Parathyroid adenoma (tissue), 2 donors: ENCODE results near the gene TMEM59.

Experiments
- H2AFZ ChIP-seq: fragments of 300-600 bp; sonication (generic); one replicate; pipeline ENCODE4 v1.7.0; 2017; ENCODE audit warnings: antibody characterized with exemption, mild to moderate bottlenecking
- H3K27ac ChIP-seq: fragments of 300-600 bp; sonication (generic); one replicate; pipeline ENCODE4 v1.7.0; 2017
- H3K27me3 ChIP-seq: fragments of 300-600 bp; sonication (generic); one replicate; pipeline ENCODE4 v1.7.0; 2017; ENCODE audit warnings: low read length; ENCODE audit not compliant: control insufficient read depth, insufficient read depth
- H3K36me3 ChIP-seq: fragments of 300-600 bp; sonication (generic); one replicate; pipeline ENCODE4 v1.7.0; 2017; ENCODE audit warnings: low read length; ENCODE audit not compliant: control insufficient read depth, insufficient read depth
- H3K4me1 ChIP-seq: fragments of 300-600 bp; sonication (generic); one replicate; pipeline ENCODE4 v1.7.0; 2017; ENCODE audit warnings: control low read depth
- H3K4me2 ChIP-seq: fragments of 300-600 bp; sonication (generic); one replicate; pipeline ENCODE4 v1.7.0; 2017; ENCODE audit warnings: low read length
- H3K4me3 ChIP-seq: fragments of 300-600 bp; sonication (generic); one replicate; pipeline ENCODE4 v1.7.0; 2017; ENCODE audit warnings: low read depth, low read length
- H3K79me2 ChIP-seq: fragments of 300-600 bp; sonication (generic); one replicate; pipeline ENCODE4 v1.7.0; 2017; ENCODE audit warnings: control low read depth
- H3K9ac ChIP-seq: fragments of 300-600 bp; sonication (generic); one replicate; pipeline ENCODE4 v1.7.0; 2017; ENCODE audit warnings: mild to moderate bottlenecking
- H3K9me3 ChIP-seq: fragments of 300-600 bp; sonication (generic); one replicate; pipeline ENCODE4 v1.7.0; 2017; ENCODE audit warnings: low read length; ENCODE audit not compliant: control insufficient read depth
- CTCF ChIP-seq: fragments of 300-600 bp; sonication (generic); IDR thresholded peaks from one replicate; pipeline ENCODE4 v1.7.0; 2017; ENCODE audit warnings: antibody characterized with exemption, mild to moderate bottlenecking
- donor health status: primary hyperparathyroidism.

The TMEM59 gene

GRCh38 chr1:54088385-54088784, 35.4 kb upstream of the TMEM59 start:
- H2AFZ ChIP-seq: no peak overlapping the region
- H3K9ac ChIP-seq: no peak overlapping the region
- no peaks in the 10 kb centered on the region for H3K36me3 ChIP-seq
- H3K4me3 ChIP-seq: no peak overlapping the region
- H3K4me1 ChIP-seq: no peaks in the 10 kb centered on the region
- no peaks in the 10 kb centered on the region for H3K27me3 ChIP-seq
- H3K79me2 ChIP-seq: no peaks in the 10 kb centered on the region
- no peak overlapping the region for H3K4me2 ChIP-seq
- TF ChIP-seq CTCF: no peak
- H3K9me3 ChIP-seq: no peaks in the 10 kb centered on the region
- no peak overlapping the region for H3K27ac ChIP-seq

GRCh38 chr1:54086754-54087153, 33.8 kb upstream of the TMEM59 start:
- H3K9ac ChIP-seq: no peak overlapping the region
- H3K27ac ChIP-seq: no peak overlapping the region
- no peak overlapping the region for H2AFZ ChIP-seq
- H3K27me3 ChIP-seq: no peaks in the 10 kb centered on the region
- no peak overlapping the region for H3K4me2 ChIP-seq
- no peaks in the 10 kb centered on the region for H3K4me1 ChIP-seq
- no peaks in the 10 kb centered on the region for H3K9me3 ChIP-seq
- TF ChIP-seq CTCF: no peak
- no peaks in the 10 kb centered on the region for H3K36me3 ChIP-seq
- no peaks in the 10 kb centered on the region for H3K79me2 ChIP-seq
- no peak overlapping the region for H3K4me3 ChIP-seq

GRCh38 chr1:54084794-54085193, 31.8 kb upstream of the TMEM59 start:
- Histone ChIP-seq H3K36me3 (no peaks in the 10 kb centered on the region), H3K9ac (no peak overlapping the region), H3K4me2 (no peak overlapping the region), H3K4me3 (no peak overlapping the region), H3K27me3 (no peaks in the 10 kb centered on the region), H3K4me1 (no peaks in the 10 kb centered on the region), H2AFZ (no peak overlapping the region), H3K79me2 (no peaks in the 10 kb centered on the region), H3K9me3 (no peaks in the 10 kb centered on the region), H3K27ac (no peak overlapping the region)
- no peak for TF ChIP-seq CTCF

- H3K36me3 ChIP-seq: no peaks in the 10 kb centered on the region
- no peaks in the 10 kb centered on the region for H3K9me3 ChIP-seq
- H3K27ac ChIP-seq: no peak overlapping the region
- no peak overlapping the region for H3K9ac ChIP-seq
- no peaks in the 10 kb centered on the region for H3K4me1 ChIP-seq
- no peaks in the 10 kb centered on the region for H3K79me2 ChIP-seq
- peak; percentile 55 for TF ChIP-seq CTCF
- H2AFZ ChIP-seq: no peak overlapping the region
- H3K27me3 ChIP-seq: no peaks in the 10 kb centered on the region
- no peak overlapping the region for H3K4me2 ChIP-seq
- H3K4me3 ChIP-seq: no peak overlapping the region
These were observed 28.6 kb upstream of the TMEM59 start for GRCh38 chr1:54081306-54082270.
